Measurements from ENCODE around the gene ZNF407.
A peak's percentile ranks its signal among the peaks of the same experiment; 100 is the strongest.

The ZNF407 gene

GRCh38 chr18:74745633-74746403 is 148.1 kb downstream of the ZNF407 start:
- no peak overlapping the region for H3K4ac ChIP-seq (ENCODE audit: low read depth, low read length)
- H2BK5ac ChIP-seq (ENCODE audit: low read length), result no peak overlapping the region
- H3K27me3 ChIP-seq (ENCODE audit: insufficient read depth, low read length, poor library complexity), result no peaks in the 10 kb centered on the region
- H3K36me3 ChIP-seq (ENCODE audit: control insufficient read depth, insufficient read depth, low read length), result no peaks in the 10 kb centered on the region
- no peak overlapping the region for H3K56ac ChIP-seq (ENCODE audit: low read length)
- WGBS (ENCODE audit: extremely low coverage, insufficient coverage, low lambda C conversion rate), result no CpG with 5 or more reads among the region's 10 CpGs
- no peak overlapping the region for H2AK5ac ChIP-seq (ENCODE audit: low read length)
- no peak overlapping the region for H2BK15ac ChIP-seq (replicated peaks; ENCODE audit: low read depth)
- H3K27ac ChIP-seq (ENCODE audit: low read depth, low read length), result no peak overlapping the region
- no peak overlapping the region for H4K8ac ChIP-seq (ENCODE audit: low read depth, low read length)
- no peak overlapping the region for H4K5ac ChIP-seq (ENCODE audit: low read length)
- H3K4me3 ChIP-seq (ENCODE audit: low read length), result no peak overlapping the region
- H3K23ac ChIP-seq (ENCODE audit: low read length), result no peak overlapping the region
- no peaks in the 10 kb centered on the region for H3K4me1 ChIP-seq (ENCODE audit: control insufficient read depth, low read depth, low read length)
- no peak for DNase-seq
- no peaks in the 10 kb centered on the region for H3K79me1 ChIP-seq (ENCODE audit: low read length)
- no peak overlapping the region for H2BK120ac ChIP-seq (ENCODE audit: low read depth, low read length)
- no peaks in the 10 kb centered on the region for H3K79me2 ChIP-seq (ENCODE audit: control insufficient read depth, insufficient read depth, low read length)
- no peak overlapping the region for H3K4me2 ChIP-seq (ENCODE audit: low read length)
- no peak overlapping the region for H3K18ac ChIP-seq (ENCODE audit: low read length)
- H3K9ac ChIP-seq (ENCODE audit: low read length), result no peak overlapping the region

GRCh38 chr18:74748809-74749208 is 151.1 kb downstream of the ZNF407 start:
- Histone ChIP-seq H3K9ac (ENCODE audit: low read length) (no peak overlapping the region), H3K23ac (ENCODE audit: low read length) (no peak overlapping the region), H3K27ac (ENCODE audit: low read depth, low read length) (no peak overlapping the region), H4K5ac (ENCODE audit: low read length) (no peak overlapping the region), H3K4me1 (ENCODE audit: control insufficient read depth, low read depth, low read length) (no peaks in the 10 kb centered on the region), H3K79me1 (ENCODE audit: low read length) (no peaks in the 10 kb centered on the region), H3K18ac (ENCODE audit: low read length) (no peak overlapping the region), H3K56ac (ENCODE audit: low read length) (no peak overlapping the region), H3K36me3 (ENCODE audit: control insufficient read depth, insufficient read depth, low read length) (no peaks in the 10 kb centered on the region), H3K79me2 (ENCODE audit: control insufficient read depth, insufficient read depth, low read length) (no peaks in the 10 kb centered on the region), H3K27me3 (ENCODE audit: insufficient read depth, low read length, poor library complexity) (no peaks in the 10 kb centered on the region), H3K4me3 (ENCODE audit: low read length) (no peak overlapping the region), H3K4me2 (ENCODE audit: low read length) (no peak overlapping the region), H2BK15ac (replicated peaks; ENCODE audit: low read depth) (no peak overlapping the region), H3K4ac (ENCODE audit: low read depth, low read length) (no peak overlapping the region), H2BK5ac (ENCODE audit: low read length) (no peak overlapping the region), H2BK120ac (ENCODE audit: low read depth, low read length) (no peak overlapping the region), H2AK5ac (ENCODE audit: low read length) (no peak overlapping the region), H4K8ac (ENCODE audit: low read depth, low read length) (no peak overlapping the region)
- DNase-seq, result peak; percentile 7
- WGBS (ENCODE audit: extremely low coverage, insufficient coverage, low lambda C conversion rate), result no CpG with 5 or more reads among the region's 4 CpGs

- Histone ChIP-seq H3K56ac (ENCODE audit: low read length) (no peak overlapping the region), H3K4me1 (ENCODE audit: control insufficient read depth, low read depth, low read length) (no peaks in the 10 kb centered on the region)
Measured at GRCh38 chr18:74758995-74759394, 161.3 kb downstream of the ZNF407 start.

GRCh38 chr18:74760026-74760425 is 162.4 kb downstream of the ZNF407 start:
- H2BK5ac ChIP-seq (ENCODE audit: low read length), result no peak overlapping the region
- H3K56ac ChIP-seq (ENCODE audit: low read length), result no peak overlapping the region
- no peak overlapping the region for H3K18ac ChIP-seq (ENCODE audit: low read length)
- no peaks in the 10 kb centered on the region for H3K79me2 ChIP-seq (ENCODE audit: control insufficient read depth, insufficient read depth, low read length)
- no peak overlapping the region for H2AK5ac ChIP-seq (ENCODE audit: low read length)
- H3K36me3 ChIP-seq (ENCODE audit: control insufficient read depth, insufficient read depth, low read length), result no peaks in the 10 kb centered on the region
- H3K9ac ChIP-seq (ENCODE audit: low read length), result no peak overlapping the region
- no peak overlapping the region for H2BK120ac ChIP-seq (ENCODE audit: low read depth, low read length)
- H2BK15ac ChIP-seq (replicated peaks; ENCODE audit: low read depth), result no peak overlapping the region
- no peak overlapping the region for H3K4me3 ChIP-seq (ENCODE audit: low read length)
- no peak overlapping the region for H4K5ac ChIP-seq (ENCODE audit: low read length)
- no peaks in the 10 kb centered on the region for H3K79me1 ChIP-seq (ENCODE audit: low read length)
- no peak overlapping the region for H3K27ac ChIP-seq (ENCODE audit: low read depth, low read length)
- no peak overlapping the region for H3K4ac ChIP-seq (ENCODE audit: low read depth, low read length)
- H4K8ac ChIP-seq (ENCODE audit: low read depth, low read length), result no peak overlapping the region
- H3K4me2 ChIP-seq (ENCODE audit: low read length), result no peak overlapping the region
- no peak for DNase-seq
- WGBS (ENCODE audit: extremely low coverage, insufficient coverage, low lambda C conversion rate), result no CpG with 5 or more reads among the region's 3 CpGs
- H3K27me3 ChIP-seq (ENCODE audit: insufficient read depth, low read length, poor library complexity), result no peaks in the 10 kb centered on the region
- no peaks in the 10 kb centered on the region for H3K4me1 ChIP-seq (ENCODE audit: control insufficient read depth, low read depth, low read length)
- no peak overlapping the region for H3K23ac ChIP-seq (ENCODE audit: low read length)

More at GRCh38 chr18:74758995-74759394, 161.3 kb downstream of the ZNF407 start:
- Histone ChIP-seq H2BK120ac (ENCODE audit: low read depth, low read length) (no peak overlapping the region), H2AK5ac (ENCODE audit: low read length) (no peak overlapping the region), H3K27me3 (ENCODE audit: insufficient read depth, low read length, poor library complexity) (no peaks in the 10 kb centered on the region), H3K4ac (ENCODE audit: low read depth, low read length) (no peak overlapping the region), H4K8ac (ENCODE audit: low read depth, low read length) (no peak overlapping the region), H3K4me2 (ENCODE audit: low read length) (no peak overlapping the region), H3K18ac (ENCODE audit: low read length) (no peak overlapping the region), H3K23ac (ENCODE audit: low read length) (no peak overlapping the region), H3K79me1 (ENCODE audit: low read length) (no peaks in the 10 kb centered on the region), H4K5ac (ENCODE audit: low read length) (no peak overlapping the region), H2BK15ac (replicated peaks; ENCODE audit: low read depth) (no peak overlapping the region), H3K9ac (ENCODE audit: low read length) (no peak overlapping the region), H3K4me3 (ENCODE audit: low read length) (no peak overlapping the region), H2BK5ac (ENCODE audit: low read length) (no peak overlapping the region), H3K27ac (ENCODE audit: low read depth, low read length) (no peak overlapping the region), H3K79me2 (ENCODE audit: control insufficient read depth, insufficient read depth, low read length) (no peaks in the 10 kb centered on the region), H3K36me3 (ENCODE audit: control insufficient read depth, insufficient read depth, low read length) (no peaks in the 10 kb centered on the region)
- WGBS (ENCODE audit: extremely low coverage, insufficient coverage, low lambda C conversion rate), result no CpG with 5 or more reads among the region's 1 CpG
- no peak for DNase-seq

- no peak overlapping the region for H2BK15ac ChIP-seq (replicated peaks; ENCODE audit: low read depth)
- peaks cover 1% of the 10 kb centered on the region for H3K4me1 ChIP-seq (ENCODE audit: control insufficient read depth, low read depth, low read length)
- no peak overlapping the region for H2BK120ac ChIP-seq (ENCODE audit: low read depth, low read length)
- H3K9ac ChIP-seq (ENCODE audit: low read length), result no peak overlapping the region
- H3K18ac ChIP-seq (ENCODE audit: low read length), result no peak overlapping the region
- H3K27ac ChIP-seq (ENCODE audit: low read depth, low read length), result no peak overlapping the region
- no peak overlapping the region for H4K5ac ChIP-seq (ENCODE audit: low read length)
- no peaks in the 10 kb centered on the region for H3K36me3 ChIP-seq (ENCODE audit: control insufficient read depth, insufficient read depth, low read length)
- H3K79me1 ChIP-seq (ENCODE audit: low read length), result no peaks in the 10 kb centered on the region
- H3K27me3 ChIP-seq (ENCODE audit: insufficient read depth, low read length, poor library complexity), result no peaks in the 10 kb centered on the region
- no peak overlapping the region for H4K8ac ChIP-seq (ENCODE audit: low read depth, low read length)
- no peak overlapping the region for H3K4me2 ChIP-seq (ENCODE audit: low read length)
- no peaks in the 10 kb centered on the region for H3K79me2 ChIP-seq (ENCODE audit: control insufficient read depth, insufficient read depth, low read length)
- no peak overlapping the region for H3K23ac ChIP-seq (ENCODE audit: low read length)
- no peak overlapping the region for H3K56ac ChIP-seq (ENCODE audit: low read length)
- H2AK5ac ChIP-seq (ENCODE audit: low read length), result no peak overlapping the region
- no peak overlapping the region for H3K4ac ChIP-seq (ENCODE audit: low read depth, low read length)
- no CpG with 5 or more reads among the region's 3 CpGs for WGBS (ENCODE audit: extremely low coverage, insufficient coverage, low lambda C conversion rate)
- no peak overlapping the region for H2BK5ac ChIP-seq (ENCODE audit: low read length)
- peak; percentile 26 for DNase-seq
- no peak overlapping the region for H3K4me3 ChIP-seq (ENCODE audit: low read length)
Measured at GRCh38 chr18:74760436-74760835, 162.8 kb downstream of the ZNF407 start.

- Histone ChIP-seq H3K23ac (ENCODE audit: low read length) (no peak overlapping the region), H3K79me2 (ENCODE audit: control insufficient read depth, insufficient read depth, low read length) (no peaks in the 10 kb centered on the region), H4K5ac (ENCODE audit: low read length) (no peak overlapping the region), H4K8ac (ENCODE audit: low read depth, low read length) (no peak overlapping the region), H3K9ac (ENCODE audit: low read length) (no peak overlapping the region), H3K4me2 (ENCODE audit: low read length) (no peak overlapping the region), H3K4me3 (ENCODE audit: low read length) (no peak overlapping the region), H3K79me1 (ENCODE audit: low read length) (no peaks in the 10 kb centered on the region), H3K56ac (ENCODE audit: low read length) (peak overlapping the region; percentile 52), H2BK120ac (ENCODE audit: low read depth, low read length) (no peak overlapping the region), H3K4me1 (ENCODE audit: control insufficient read depth, low read depth, low read length) (peaks cover 8% of the 10 kb centered on the region), H2AK5ac (ENCODE audit: low read length) (no peak overlapping the region), H3K18ac (ENCODE audit: low read length) (no peak overlapping the region), H3K27me3 (ENCODE audit: insufficient read depth, low read length, poor library complexity) (no peaks in the 10 kb centered on the region), H3K4ac (ENCODE audit: low read depth, low read length) (no peak overlapping the region), H3K27ac (ENCODE audit: low read depth, low read length) (no peak overlapping the region), H3K36me3 (ENCODE audit: control insufficient read depth, insufficient read depth, low read length) (no peaks in the 10 kb centered on the region), H2BK15ac (replicated peaks; ENCODE audit: low read depth) (no peak overlapping the region), H2BK5ac (ENCODE audit: low read length) (peak overlapping the region; percentile 88)
- WGBS (ENCODE audit: extremely low coverage, insufficient coverage, low lambda C conversion rate), result no CpG with 5 or more reads among the region's 3 CpGs
- DNase-seq, result no peak
Measured at GRCh38 chr18:74766251-74766650, 168.6 kb downstream of the ZNF407 start.
